Endothelial cell of umbilical vein (primary cell): ENCODE data around the gene GRIK3.

ENCODE experiments used
- EZH2 ChIP-seq: IDR thresholded peaks from 2 replicates; pipeline ENCODE4 v1.6.1; 2012; ENCODE audit warnings: borderline replicate concordance, low read depth, mild to moderate bottlenecking, moderate library complexity, low read length, inconsistent platforms; ENCODE audit not compliant: severe bottlenecking
- POLR2AphosphoS5 ChIP-seq: IDR thresholded peaks from 2 replicates; pipeline ENCODE4 v1.6.1; 2012; ENCODE audit warnings: low read depth, mild to moderate bottlenecking, control low read depth, low read length, moderate library complexity; ENCODE audit not compliant: insufficient read depth
- TF ChIP-seq, protein P1 (sequence below), 2 donors: IDR thresholded peaks; 1 replicate in 1 of 2; 2 replicates in 1 of 2; pipeline ENCODE4 v1.5.1; 2011; ENCODE audit warnings: low read length in 2 of 2, mild to moderate bottlenecking in 2 of 2, moderate library complexity in 2 of 2, control low read depth in 1 of 2, inconsistent platforms in 1 of 2, low read depth in 1 of 2; ENCODE audit not compliant: insufficient read depth in 1 of 2; ENCODE audit errors: extremely low read depth in 1 of 2
- TF ChIP-seq, protein P2 (sequence below): IDR thresholded peaks from 2 replicates; pipeline ENCODE4 v1.6.1; 2011; ENCODE audit not compliant: insufficient read depth, insufficient read length

DNA sequence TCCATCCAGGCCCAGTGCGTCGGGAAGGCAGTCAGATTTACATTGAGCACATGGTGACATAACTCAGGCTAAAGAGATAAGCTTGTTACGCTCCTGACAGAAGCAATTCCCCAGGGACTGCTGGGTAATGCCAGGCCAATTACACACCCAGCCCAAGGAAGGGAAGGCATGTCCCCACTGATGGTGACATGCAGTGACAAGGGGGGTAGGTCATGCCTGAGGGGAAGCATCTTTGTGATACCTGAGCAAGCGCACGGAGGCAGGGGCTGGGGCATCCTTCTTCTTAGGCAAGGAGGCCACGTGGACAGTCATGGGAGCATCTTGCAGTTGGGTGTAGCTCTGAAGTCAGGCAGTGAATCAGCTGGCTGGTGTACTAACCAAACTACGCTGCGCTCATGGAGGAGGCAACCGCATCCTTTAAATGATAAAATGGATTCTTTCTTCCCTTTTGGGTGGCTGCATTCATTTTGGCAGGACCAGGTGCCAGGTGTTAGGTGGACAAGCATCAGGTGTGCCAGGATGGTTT is 39.6 kb upstream of the GRIK3 start:
- no peak for TF ChIP-seq EZH2
- TF ChIP-seq, protein P1, sequence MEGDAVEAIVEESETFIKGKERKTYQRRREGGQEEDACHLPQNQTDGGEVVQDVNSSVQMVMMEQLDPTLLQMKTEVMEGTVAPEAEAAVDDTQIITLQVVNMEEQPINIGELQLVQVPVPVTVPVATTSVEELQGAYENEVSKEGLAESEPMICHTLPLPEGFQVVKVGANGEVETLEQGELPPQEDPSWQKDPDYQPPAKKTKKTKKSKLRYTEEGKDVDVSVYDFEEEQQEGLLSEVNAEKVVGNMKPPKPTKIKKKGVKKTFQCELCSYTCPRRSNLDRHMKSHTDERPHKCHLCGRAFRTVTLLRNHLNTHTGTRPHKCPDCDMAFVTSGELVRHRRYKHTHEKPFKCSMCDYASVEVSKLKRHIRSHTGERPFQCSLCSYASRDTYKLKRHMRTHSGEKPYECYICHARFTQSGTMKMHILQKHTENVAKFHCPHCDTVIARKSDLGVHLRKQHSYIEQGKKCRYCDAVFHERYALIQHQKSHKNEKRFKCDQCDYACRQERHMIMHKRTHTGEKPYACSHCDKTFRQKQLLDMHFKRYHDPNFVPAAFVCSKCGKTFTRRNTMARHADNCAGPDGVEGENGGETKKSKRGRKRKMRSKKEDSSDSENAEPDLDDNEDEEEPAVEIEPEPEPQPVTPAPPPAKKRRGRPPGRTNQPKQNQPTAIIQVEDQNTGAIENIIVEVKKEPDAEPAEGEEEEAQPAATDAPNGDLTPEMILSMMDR (IDR thresholded peaks at IDR 0.05; ENCODE audit: extremely low read depth in 1 of 2, insufficient read depth in 1 of 2, low read depth in 1 of 2, low read length in 2 of 2): no peak
- TF ChIP-seq, protein P2, sequence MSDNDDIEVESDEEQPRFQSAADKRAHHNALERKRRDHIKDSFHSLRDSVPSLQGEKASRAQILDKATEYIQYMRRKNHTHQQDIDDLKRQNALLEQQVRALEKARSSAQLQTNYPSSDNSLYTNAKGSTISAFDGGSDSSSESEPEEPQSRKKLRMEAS: no peak
- no peak for TF ChIP-seq POLR2AphosphoS5
